Hepatic stellate cell (primary cell): Measurements from ENCODE around the gene JARID2.
"Not testable (repeated sequence)": the region's sequence is repeated elsewhere in the genome, so short reads cannot be mapped to it uniquely, and the experiment has no call there.

Source experiments
- DNase-seq: peaks from one replicate; pipeline ENCODE4 v3.0.0; 2011; ENCODE audit warnings: low spot score

Gene JARID2

GRCh38 chr6:15289456-15289855, 43.6 kb downstream of the JARID2 start:
- not testable (repeated sequence) for DNase-seq

GRCh38 chr6:15290067-15290680, 44.3 kb downstream of the JARID2 start:
- no peak for DNase-seq

GRCh38 chr6:15290962-15291704, 45.3 kb downstream of the JARID2 start:
- DNase-seq: no peak

GRCh38 chr6:15292721-15293302, 46.9 kb downstream of the JARID2 start:
- DNase-seq: no peak

DNA sequence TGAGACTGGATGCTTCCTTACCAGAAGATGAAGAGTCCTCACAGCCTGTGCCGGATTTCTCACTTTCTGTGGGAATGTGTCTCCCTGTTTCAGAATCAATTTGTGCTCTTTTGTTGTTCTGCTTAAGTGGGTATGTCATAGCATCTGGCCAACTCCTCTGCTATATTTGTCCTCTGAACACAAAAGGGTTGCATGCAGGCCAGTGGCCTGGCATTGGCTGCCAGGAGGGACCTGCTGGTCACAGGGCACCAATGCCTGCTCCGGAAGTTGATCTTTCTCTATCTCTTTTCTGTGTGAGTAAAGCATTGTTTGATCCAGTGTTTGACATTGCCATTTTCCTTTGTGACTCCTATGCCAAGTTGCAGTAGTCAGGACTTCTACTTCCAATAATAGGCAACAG, 47.8 kb downstream of the JARID2 start:
- DNase-seq: no peak

GRCh38 chr6:15294504-15294903, 48.6 kb downstream of the JARID2 start:
- DNase-seq: no peak

DNA sequence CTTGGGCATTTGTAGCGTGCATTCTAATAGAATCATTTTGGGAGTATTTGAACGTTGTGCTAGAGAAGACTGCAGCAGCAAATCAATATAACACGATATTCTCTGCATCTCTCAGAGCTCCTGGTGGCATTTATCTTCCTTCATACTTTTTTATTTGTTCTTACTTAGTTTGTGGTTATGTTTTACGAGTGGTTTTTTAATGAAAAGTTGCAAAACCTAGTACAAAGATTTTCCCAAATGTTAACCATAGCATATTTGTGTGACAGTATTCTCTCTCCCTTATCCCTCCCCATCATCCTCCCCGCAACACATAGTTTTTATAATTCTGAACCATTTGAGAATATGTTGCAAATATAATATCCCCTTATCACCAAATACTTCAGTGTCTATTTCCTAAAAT, 50.4 kb downstream of the JARID2 start:
- no peak for DNase-seq

GRCh38 chr6:15296735-15297134, 50.9 kb downstream of the JARID2 start:
- no peak for DNase-seq

DNA sequence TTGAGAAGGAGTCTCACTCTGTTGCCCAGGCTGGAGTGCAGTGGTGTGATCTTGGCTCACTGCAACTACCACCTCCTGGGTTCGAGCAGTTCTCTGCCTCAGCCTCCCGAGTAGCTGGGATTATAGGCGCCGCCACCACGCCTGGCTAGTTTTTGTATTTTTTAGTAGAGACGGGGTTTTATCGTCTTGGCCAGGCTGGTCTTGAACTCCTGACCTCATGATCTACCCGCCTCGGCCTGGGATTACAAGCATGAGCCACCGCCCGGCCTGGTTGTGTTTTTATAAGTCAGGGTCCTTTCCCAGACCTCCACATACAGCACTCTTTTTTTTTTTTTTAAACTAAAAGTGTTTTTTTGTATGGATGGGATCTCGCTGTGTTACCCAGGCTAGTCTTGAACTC, 51.3 kb downstream of the JARID2 start:
- DNase-seq: not testable (repeated sequence)

DNA sequence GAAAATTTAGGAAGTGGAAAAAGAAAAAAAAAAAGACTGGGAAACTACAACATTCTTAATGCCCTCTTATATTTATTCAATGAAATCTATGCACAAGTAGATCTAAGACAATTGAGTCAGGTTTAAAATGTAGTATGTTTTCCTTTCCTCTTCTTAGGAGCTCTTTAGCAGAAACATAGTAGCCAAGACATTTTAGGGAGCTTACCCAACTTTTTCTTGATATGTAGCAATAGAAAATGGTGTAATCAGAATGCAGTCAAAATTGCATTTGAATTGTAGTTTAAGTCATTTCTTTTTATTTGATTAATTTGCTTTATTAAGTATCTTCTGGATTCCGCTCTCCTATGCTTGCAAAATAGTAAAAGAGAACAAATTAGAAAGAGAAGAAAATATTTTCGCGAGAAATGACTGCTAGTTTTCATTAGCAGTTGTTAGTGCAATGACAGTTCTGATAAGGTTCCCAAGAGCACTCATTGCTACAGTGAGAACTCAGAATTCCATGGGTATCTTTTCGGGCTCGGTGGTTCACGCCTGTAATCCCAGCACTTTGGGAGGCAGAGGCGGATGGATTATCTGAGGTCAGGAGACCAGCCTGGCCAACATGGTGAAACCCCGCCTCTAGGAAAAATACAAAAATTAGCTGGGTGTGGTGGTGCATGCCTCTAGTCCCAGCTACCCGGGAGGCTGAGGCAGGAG, 52.2 kb downstream of the JARID2 start:
- no peak for DNase-seq

DNA sequence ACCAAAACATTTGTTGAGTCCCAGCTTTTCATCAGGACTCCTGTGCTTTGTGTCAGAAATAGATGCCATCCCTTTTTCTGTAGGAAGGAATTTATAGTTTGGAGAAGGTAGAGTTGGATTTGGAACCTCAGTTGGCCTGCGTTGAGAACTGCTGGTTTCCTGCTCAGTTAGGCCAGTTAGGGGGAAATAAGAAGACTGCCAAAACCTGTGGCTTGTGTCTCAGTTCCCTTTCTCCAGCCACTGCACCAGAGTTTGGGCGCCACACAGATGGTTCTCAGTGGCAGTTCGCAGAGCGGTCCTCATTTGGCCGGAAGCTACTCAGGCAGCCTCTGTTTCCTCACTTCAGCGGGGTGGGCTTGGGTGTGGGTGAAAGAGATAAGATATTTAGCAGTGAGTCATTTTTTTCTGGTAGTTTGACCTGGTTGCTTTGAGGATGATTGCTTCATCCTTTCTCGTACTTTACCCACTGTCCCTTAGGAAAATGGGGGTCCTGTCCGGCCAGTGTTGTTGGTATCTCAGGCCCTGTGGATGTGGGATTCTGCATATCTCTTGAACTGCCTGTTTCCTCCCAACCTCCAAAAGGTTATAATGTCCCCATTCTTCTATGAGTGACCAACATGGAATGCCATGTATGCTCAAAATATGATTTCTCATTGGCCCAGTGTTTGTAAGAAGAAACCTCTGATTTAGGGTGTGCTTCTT, 53.7 kb downstream of the JARID2 start:
- DNase-seq: peak; percentile 58

GRCh38 chr6:15301179-15302006, 55.5 kb downstream of the JARID2 start:
- no peak for DNase-seq

DNA sequence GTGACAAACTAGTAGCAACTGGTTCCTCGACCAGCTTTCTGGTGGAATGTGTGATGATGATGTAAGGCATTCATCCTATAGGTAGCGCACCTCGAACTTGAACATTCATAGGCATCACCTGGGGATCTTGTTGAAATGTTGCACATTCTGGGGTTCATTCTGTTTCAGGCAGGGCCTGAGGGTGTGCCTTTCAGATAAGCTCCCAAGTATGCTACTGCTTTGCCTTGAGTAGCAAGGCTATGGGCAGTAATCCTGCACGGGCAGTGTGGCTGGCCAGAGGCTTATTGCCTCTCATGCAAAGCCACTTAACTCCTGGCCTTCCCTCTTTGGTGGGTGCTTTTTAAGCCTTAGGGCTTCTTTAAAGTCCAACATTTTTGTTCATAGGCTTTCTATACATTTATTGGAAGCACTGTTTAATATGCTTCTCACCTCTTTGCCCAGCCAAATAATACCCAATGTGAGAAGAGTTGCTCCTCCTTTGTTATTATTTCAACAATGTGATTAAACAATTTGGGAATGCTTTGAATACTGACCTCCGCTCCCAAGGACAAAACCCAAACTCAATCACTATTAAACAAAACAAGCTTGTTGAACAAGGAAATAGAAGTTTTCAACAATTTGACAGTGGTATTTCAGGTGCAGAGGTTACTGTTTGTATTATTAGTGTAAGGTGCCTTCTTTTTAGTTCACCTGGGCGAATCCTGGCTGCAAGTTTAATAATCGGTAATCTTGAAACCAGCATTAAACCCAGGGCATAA, 57.5 kb downstream of the JARID2 start:
- DNase-seq: no peak

DNA sequence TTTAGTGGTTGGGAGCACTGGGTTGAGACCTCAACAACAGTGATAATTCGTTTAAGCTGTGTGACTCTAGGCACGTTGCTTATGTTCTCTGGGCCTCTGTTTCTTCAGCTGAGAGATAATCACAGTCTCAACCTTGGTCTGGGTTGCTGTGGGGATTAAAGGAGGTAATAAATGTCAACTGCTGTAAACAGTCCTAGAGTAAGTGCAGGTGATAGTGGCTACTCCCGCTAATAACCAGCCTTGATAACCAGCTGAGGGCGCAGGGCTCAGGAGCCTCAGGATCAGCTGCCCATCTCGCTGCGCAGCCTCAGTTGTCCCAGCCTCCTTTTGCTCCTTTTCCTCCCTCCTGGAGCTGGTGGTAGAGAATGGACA, 58.0 kb downstream of the JARID2 start:
- no peak for DNase-seq

DNA sequence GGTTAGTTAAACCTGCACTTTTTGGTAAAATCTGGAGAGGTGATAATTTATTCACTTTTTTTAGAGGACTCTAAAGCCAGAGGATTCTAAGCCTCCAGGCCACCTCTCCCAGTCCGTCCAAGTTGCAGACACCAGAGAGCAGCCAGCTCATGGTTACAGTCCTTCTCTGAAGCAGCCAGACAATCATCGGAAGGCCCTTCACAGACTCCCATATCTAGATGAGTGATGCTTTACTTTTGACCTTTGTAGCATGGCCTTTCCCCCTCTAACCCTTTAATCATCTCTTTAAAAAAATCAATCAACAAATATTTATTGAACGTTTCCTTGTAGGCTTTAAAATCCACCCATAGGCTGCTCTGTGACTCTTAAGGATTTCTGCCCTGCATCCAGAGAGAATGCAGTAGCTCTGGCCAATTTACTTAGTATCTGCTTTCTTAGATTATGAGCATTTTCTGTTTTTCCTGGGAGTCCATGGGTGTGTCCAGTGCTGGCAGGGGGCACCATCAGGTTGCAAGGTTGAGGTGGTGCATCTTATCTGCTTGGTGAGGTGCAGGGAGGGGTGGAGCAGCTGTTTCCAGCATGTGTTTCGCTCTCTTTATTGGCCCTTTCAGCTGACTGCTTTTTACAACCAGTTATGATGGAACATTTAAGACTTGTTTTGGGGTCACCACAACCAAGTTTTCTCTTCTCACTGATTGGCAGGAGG, 58.6 kb downstream of the JARID2 start:
- DNase-seq: no peak

DNA sequence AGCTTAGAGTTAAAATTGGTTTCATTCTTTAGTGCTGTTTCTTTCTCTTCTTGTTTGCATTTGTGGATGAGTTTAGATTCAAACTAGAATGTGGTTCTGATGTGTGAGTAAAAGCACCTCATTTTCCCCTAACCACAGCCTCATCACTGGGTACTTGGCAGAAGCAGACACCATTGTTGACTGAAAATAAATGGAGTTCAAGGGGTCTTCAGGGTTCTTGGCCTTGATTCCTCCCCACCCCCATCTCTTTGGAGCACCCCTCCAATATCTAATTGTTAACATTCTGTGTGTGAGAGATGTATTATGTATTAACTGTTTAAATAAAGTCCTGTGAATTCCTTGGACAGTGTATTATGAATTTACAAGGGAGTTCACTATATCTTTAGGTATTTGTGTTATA, 59.6 kb downstream of the JARID2 start:
- DNase-seq: no peak

DNA sequence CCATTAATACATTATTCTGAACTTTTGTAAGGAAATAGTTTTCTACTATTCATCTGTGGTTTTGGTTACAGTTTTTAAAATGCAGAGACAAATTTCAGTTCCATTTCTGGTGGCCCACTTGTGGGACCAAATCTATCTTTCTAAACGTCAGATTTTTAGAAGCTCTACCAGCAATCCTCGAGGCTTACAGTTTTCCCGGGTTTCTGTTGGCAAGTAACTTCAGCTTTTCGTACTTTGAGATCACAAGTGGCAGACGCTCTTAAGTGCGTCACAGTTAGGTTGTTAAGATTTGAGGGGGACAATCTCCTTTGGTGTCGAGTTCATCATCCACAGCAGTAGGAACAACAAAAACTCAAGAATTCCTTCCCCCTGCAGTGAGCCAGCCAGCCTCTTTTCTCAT, 60.0 kb downstream of the JARID2 start:
- no peak for DNase-seq

GRCh38 chr6:15308435-15309213, 62.8 kb downstream of the JARID2 start:
- no peak for DNase-seq

DNA sequence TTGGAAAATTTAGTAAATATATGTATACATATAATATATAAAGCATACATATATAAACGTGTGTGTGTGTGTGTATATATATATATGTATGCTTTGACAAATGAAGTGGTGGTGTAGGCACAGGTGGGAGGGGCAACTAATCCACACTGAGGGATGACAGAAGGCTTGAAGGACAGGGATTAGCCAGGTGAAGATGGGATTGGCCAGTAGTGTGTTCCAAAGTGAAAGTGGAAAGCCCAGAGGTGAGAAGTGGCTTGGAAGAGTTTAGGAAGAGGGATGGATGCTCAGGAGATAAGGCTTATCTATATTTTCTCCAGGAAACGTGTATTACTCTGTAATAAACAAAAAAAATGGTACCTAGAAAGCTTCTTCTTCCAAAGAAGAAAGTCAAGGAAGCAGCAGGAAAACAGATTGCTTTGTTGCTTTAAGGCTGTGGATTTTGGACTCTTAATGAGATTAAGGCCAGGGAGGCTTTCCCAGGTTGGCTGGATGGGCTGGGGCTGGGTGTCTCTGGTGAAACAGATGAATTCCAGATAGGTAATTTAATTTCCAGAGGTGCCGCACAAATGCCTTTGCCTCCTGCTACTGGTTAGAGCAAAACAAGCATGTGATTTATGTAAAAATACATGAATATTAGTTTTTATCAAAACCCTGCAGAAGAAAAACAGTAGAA, 63.9 kb downstream of the JARID2 start:
- DNase-seq: no peak
